SH-SY5Y (cell line): ENCODE data around the gene ERG28.

Experiments
- GATA2 ChIP-seq: IDR thresholded peaks from 2 replicates; pipeline ENCODE4 v1.6.1; 2011; ENCODE audit warnings: mild to moderate bottlenecking, low read depth, low read length
- GATA3 ChIP-seq: IDR thresholded peaks from 2 replicates; pipeline ENCODE4 v1.6.1; 2011; ENCODE audit warnings: low read depth, mild to moderate bottlenecking, low read length, moderate library complexity

- TF ChIP-seq GATA2 (no peak), GATA3 (no peak)
These were observed 49.8 kb downstream of the ERG28 start for GRCh38 chr14:75610834-75611233.
